ENCODE data around the gene LTN1.
"Not testable (repeated sequence)": the region's sequence is repeated elsewhere in the genome, so short reads cannot be mapped to it uniquely, and the experiment has no call there.

LTN1 gene

GRCh38 chr21:28931708-28932372 is 60.8 kb downstream of the LTN1 start:
- not testable (repeated sequence) for H3K27ac Mint-ChIP-seq, H3K4me3 Mint-ChIP-seq, DNase-seq, H3K4me1 Mint-ChIP-seq, H3K27me3 Mint-ChIP-seq, H3K9me3 Mint-ChIP-seq
- CTCF ChIA-PET = interaction anchor here (0.9 to 1.6 kb wide), 2 partner anchors 10 to 187 kb away, joined by 3 to 9 read pairs; no protein-coding TSS in a partner anchor
- H3K36me3 Mint-ChIP-seq = peaks cover 46% of the 10 kb centered on the region

- Mint-ChIP-seq H3K36me3 (peaks cover 44% of the 10 kb centered on the region), H3K4me1 (peaks cover 2% of the 10 kb centered on the region), H3K27me3 (no peaks in the 10 kb centered on the region), H3K9me3 (no peaks in the 10 kb centered on the region), H3K4me3 (no peak overlapping the region), H3K27ac (no peak overlapping the region)
- DNase-seq = no peak
- CTCF ChIA-PET = no interaction called here
These were observed 63.9 kb downstream of the LTN1 start for GRCh38 chr21:28928578-28929420.

- Mint-ChIP-seq H3K27ac (no peak overlapping the region), H3K4me1 (peaks cover 2% of the 10 kb centered on the region), H3K4me3 (no peak overlapping the region), H3K9me3 (no peaks in the 10 kb centered on the region), H3K36me3 (peaks cover 37% of the 10 kb centered on the region), H3K27me3 (no peaks in the 10 kb centered on the region)
- DNase-seq = no peak
- CTCF ChIA-PET = interaction anchor here (0.6 to 1.1 kb wide), 2 partner anchors 12 to 144 kb away, joined by 3 to 4 read pairs; no protein-coding TSS in a partner anchor
These were observed 65.5 kb downstream of the LTN1 start for GRCh38 chr21:28927130-28927529.

GRCh38 chr21:28923439-28923975 is 69.2 kb downstream of the LTN1 start:
- no peaks in the 10 kb centered on the region for H3K27me3 Mint-ChIP-seq
- no peak for DNase-seq
- peaks cover 21% of the 10 kb centered on the region for H3K36me3 Mint-ChIP-seq
- H3K4me1 Mint-ChIP-seq = no peaks in the 10 kb centered on the region
- CTCF ChIA-PET = no interaction called here
- no peak overlapping the region for H3K4me3 Mint-ChIP-seq
- no peaks in the 10 kb centered on the region for H3K9me3 Mint-ChIP-seq
- H3K27ac Mint-ChIP-seq = no peak overlapping the region

- Mint-ChIP-seq H3K4me3 (no peak overlapping the region), H3K27ac (no peak overlapping the region), H3K36me3 (peaks cover 18% of the 10 kb centered on the region), H3K9me3 (no peaks in the 10 kb centered on the region), H3K4me1 (no peaks in the 10 kb centered on the region), H3K27me3 (no peaks in the 10 kb centered on the region)
- CTCF ChIA-PET = no interaction called here
- no peak for DNase-seq
These were observed 70.3 kb downstream of the LTN1 start for GRCh38 chr21:28922368-28922767.

- H3K9me3 Mint-ChIP-seq = no peaks in the 10 kb centered on the region
- H3K27me3 Mint-ChIP-seq = peaks cover 7% of the 10 kb centered on the region
- CTCF ChIA-PET = no interaction called here
- H3K4me3 Mint-ChIP-seq = no peak overlapping the region
- DNase-seq = no peak
- no peak overlapping the region for H3K27ac Mint-ChIP-seq
- no peaks in the 10 kb centered on the region for H3K4me1 Mint-ChIP-seq
- H3K36me3 Mint-ChIP-seq = no peaks in the 10 kb centered on the region
These were observed 76.4 kb downstream of the LTN1 start for GRCh38 chr21:28916150-28916893.

GRCh38 chr21:28913071-28913470 is 79.6 kb downstream of the LTN1 start:
- Mint-ChIP-seq H3K27ac (no peak overlapping the region), H3K9me3 (no peaks in the 10 kb centered on the region), H3K36me3 (no peaks in the 10 kb centered on the region), H3K4me1 (no peaks in the 10 kb centered on the region), H3K4me3 (no peak overlapping the region), H3K27me3 (peaks cover 7% of the 10 kb centered on the region)
- DNase-seq = no peak
- CTCF ChIA-PET = interaction anchor here (1.0 kb wide), 1 partner anchor 15 kb away, joined by 3 read pairs; no protein-coding TSS in a partner anchor

- Mint-ChIP-seq H3K9me3 (no peaks in the 10 kb centered on the region), H3K4me3 (no peak overlapping the region), H3K27me3 (peaks cover 7% of the 10 kb centered on the region), H3K27ac (no peak overlapping the region), H3K4me1 (no peaks in the 10 kb centered on the region), H3K36me3 (no peaks in the 10 kb centered on the region)
- CTCF ChIA-PET = interaction anchor here (0.6 kb wide), 1 partner anchor 1751 kb away, joined by 3 read pairs; no protein-coding TSS in a partner anchor
- no peak for DNase-seq
These were observed 82.3 kb downstream of the LTN1 start for GRCh38 chr21:28910280-28910887.

- CTCF ChIA-PET = no interaction called here
- Mint-ChIP-seq H3K27me3 (peaks cover 4% of the 10 kb centered on the region), H3K36me3 (no peaks in the 10 kb centered on the region), H3K9me3 (no peaks in the 10 kb centered on the region), H3K27ac (no peak overlapping the region), H3K4me1 (no peaks in the 10 kb centered on the region), H3K4me3 (no peak overlapping the region)
- no peak for DNase-seq
These were observed 84.3 kb downstream of the LTN1 start for GRCh38 chr21:28908351-28908750.

- CTCF ChIA-PET = no interaction called here
- no peak overlapping the region for H3K4me3 Mint-ChIP-seq
- H3K36me3 Mint-ChIP-seq = no peaks in the 10 kb centered on the region
- no peak overlapping the region for H3K27ac Mint-ChIP-seq
- H3K27me3 Mint-ChIP-seq = peaks cover 6% of the 10 kb centered on the region
- H3K9me3 Mint-ChIP-seq = peaks cover 2% of the 10 kb centered on the region
- no peak for DNase-seq
- H3K4me1 Mint-ChIP-seq = no peaks in the 10 kb centered on the region
These were observed 85.8 kb downstream of the LTN1 start for GRCh38 chr21:28906841-28907240.

- CTCF ChIA-PET = no interaction called here
These were observed 86.4 kb downstream of the LTN1 start for GRCh38 chr21:28906236-28906635.

GRCh38 chr21:28904961-28905435 is 87.7 kb downstream of the LTN1 start:
- H3K27ac Mint-ChIP-seq = no peak overlapping the region
- CTCF ChIA-PET = interaction anchor here (0.9 kb wide), 1 partner anchor 159 kb away, joined by 4 read pairs; no protein-coding TSS in a partner anchor
- H3K4me3 Mint-ChIP-seq = no peak overlapping the region
- peaks cover 2% of the 10 kb centered on the region for H3K9me3 Mint-ChIP-seq
- H3K36me3 Mint-ChIP-seq = no peaks in the 10 kb centered on the region
- no peaks in the 10 kb centered on the region for H3K4me1 Mint-ChIP-seq
- no peak for DNase-seq
- H3K27me3 Mint-ChIP-seq = peaks cover 10% of the 10 kb centered on the region

More at GRCh38 chr21:28906236-28906635, 86.4 kb downstream of the LTN1 start:
- Mint-ChIP-seq H3K27me3 (peaks cover 9% of the 10 kb centered on the region), H3K27ac (no peak overlapping the region), H3K4me3 (no peak overlapping the region), H3K36me3 (no peaks in the 10 kb centered on the region), H3K4me1 (no peaks in the 10 kb centered on the region), H3K9me3 (peaks cover 2% of the 10 kb centered on the region)
- DNase-seq = no peak

GRCh38 chr21:28903448-28903847 is 89.2 kb downstream of the LTN1 start:
- CTCF ChIA-PET = no interaction called here
- no peak for DNase-seq
- no peaks in the 10 kb centered on the region for H3K36me3 Mint-ChIP-seq

GRCh38 chr21:28900481-28900880 is 92.2 kb downstream of the LTN1 start:
- H3K4me1 Mint-ChIP-seq = no peaks in the 10 kb centered on the region
- peaks cover 2% of the 10 kb centered on the region for H3K9me3 Mint-ChIP-seq
- DNase-seq = no peak
- CTCF ChIA-PET = no interaction called here
- H3K4me3 Mint-ChIP-seq = no peak overlapping the region
- H3K27ac Mint-ChIP-seq = no peak overlapping the region
- peaks cover 22% of the 10 kb centered on the region for H3K27me3 Mint-ChIP-seq
- H3K36me3 Mint-ChIP-seq = no peaks in the 10 kb centered on the region

More at GRCh38 chr21:28903448-28903847, 89.2 kb downstream of the LTN1 start:
- Mint-ChIP-seq H3K9me3 (peaks cover 2% of the 10 kb centered on the region), H3K4me3 (no peak overlapping the region), H3K4me1 (no peaks in the 10 kb centered on the region), H3K27ac (no peak overlapping the region), H3K27me3 (peaks cover 15% of the 10 kb centered on the region)

All from activated naive CD4-positive, alpha-beta T cell treated with anti-CD3 and anti-CD28 coated beads, Interleukin-2, amount 10 ng/mL, durations not matched to agents 7 days and 5 days (primary cell).